Fibroblast of pulmonary artery (primary cell): ENCODE results near the gene NCF2.

Source experiments
- DNase-seq: peaks from one replicate; pipeline ENCODE4 v3.0.0-alpha.2; 2010; ENCODE audit warnings: low read depth
- H3K4me3 ChIP-seq: replicated peaks from 2 replicates; pipeline ENCODE4 v1.5.1; 2011; ENCODE audit warnings: low read depth, mild to moderate bottlenecking, control low read depth, low read length, moderate library complexity
- TF ChIP-seq, protein P1 (sequence below): IDR thresholded peaks from 2 replicates; pipeline ENCODE4 v1.5.1; 2011; ENCODE audit warnings: mild to moderate bottlenecking, control low read depth, low read length, inconsistent platforms; ENCODE audit errors: missing control alignments

Gene NCF2

DNA sequence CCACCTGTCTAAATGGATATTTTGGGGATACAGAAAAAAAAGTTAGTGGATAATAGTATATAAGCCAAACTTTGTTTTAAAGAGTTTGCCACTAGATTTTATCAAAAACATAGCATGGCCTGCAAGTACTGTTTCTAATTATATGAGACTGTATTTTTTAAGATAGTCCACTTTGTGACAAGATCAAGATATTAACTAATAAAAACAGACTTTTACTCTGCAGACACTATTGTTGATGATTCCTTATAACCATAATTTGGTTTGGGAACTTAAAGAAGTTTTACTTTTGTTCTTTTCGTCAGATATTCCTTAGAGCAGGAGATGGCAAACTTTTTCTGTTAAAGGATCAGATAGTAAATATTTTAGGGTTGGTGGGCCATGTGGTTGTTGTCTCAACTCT, 81.6 kb downstream of the NCF2 start:
- no peak overlapping the region for H3K4me3 ChIP-seq
- no peak for DNase-seq
- TF ChIP-seq, protein P1, sequence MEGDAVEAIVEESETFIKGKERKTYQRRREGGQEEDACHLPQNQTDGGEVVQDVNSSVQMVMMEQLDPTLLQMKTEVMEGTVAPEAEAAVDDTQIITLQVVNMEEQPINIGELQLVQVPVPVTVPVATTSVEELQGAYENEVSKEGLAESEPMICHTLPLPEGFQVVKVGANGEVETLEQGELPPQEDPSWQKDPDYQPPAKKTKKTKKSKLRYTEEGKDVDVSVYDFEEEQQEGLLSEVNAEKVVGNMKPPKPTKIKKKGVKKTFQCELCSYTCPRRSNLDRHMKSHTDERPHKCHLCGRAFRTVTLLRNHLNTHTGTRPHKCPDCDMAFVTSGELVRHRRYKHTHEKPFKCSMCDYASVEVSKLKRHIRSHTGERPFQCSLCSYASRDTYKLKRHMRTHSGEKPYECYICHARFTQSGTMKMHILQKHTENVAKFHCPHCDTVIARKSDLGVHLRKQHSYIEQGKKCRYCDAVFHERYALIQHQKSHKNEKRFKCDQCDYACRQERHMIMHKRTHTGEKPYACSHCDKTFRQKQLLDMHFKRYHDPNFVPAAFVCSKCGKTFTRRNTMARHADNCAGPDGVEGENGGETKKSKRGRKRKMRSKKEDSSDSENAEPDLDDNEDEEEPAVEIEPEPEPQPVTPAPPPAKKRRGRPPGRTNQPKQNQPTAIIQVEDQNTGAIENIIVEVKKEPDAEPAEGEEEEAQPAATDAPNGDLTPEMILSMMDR = no peak

DNA sequence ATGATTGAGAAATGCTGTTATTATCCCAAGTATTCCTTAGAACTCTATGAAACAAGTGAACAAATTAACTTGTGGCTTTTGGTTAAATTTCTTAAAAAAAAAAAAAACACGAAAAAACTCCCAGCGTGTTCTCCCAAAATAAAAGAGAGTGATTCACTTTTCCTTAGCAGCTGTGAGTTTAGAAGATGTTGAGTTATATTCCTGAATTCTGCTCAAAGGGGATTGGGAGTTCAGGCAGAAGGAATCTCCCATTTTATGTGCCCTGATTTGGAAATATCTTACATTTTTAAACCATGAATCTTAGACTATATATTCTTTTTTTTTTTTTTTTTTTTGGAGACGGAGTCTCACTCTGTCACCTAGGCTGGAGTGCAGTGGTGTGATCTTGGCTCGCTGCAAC, 83.7 kb downstream of the NCF2 start:
- no peak for DNase-seq
- no peak overlapping the region for H3K4me3 ChIP-seq
- TF ChIP-seq, protein P1 = no peak
